SU-DHL-6 (cell line): Measurements from ENCODE around the gene ATP2A3.

Source experiments
- EZH2phosphoT487 ChIP-seq: fragments of 200-600 bp; sonication (generic), shearing (Covaris generic); conservative IDR thresholded peaks from 2 replicates; pipeline ENCODE4 v1.6.1; 2018; ENCODE audit warnings: mild to moderate bottlenecking, antibody characterized with exemption, low read length, moderate library complexity, mixed read lengths
- TF ChIP-seq, protein P1 (sequence below): fragments of 200-600 bp; sonication (generic); IDR thresholded peaks from one replicate; pipeline ENCODE4 v1.5.1; 2017; ENCODE audit warnings: antibody characterized with exemption, mild to moderate bottlenecking, low read length, moderate library complexity; ENCODE audit not compliant: insufficient read depth, poor library complexity, severe bottlenecking

DNA sequence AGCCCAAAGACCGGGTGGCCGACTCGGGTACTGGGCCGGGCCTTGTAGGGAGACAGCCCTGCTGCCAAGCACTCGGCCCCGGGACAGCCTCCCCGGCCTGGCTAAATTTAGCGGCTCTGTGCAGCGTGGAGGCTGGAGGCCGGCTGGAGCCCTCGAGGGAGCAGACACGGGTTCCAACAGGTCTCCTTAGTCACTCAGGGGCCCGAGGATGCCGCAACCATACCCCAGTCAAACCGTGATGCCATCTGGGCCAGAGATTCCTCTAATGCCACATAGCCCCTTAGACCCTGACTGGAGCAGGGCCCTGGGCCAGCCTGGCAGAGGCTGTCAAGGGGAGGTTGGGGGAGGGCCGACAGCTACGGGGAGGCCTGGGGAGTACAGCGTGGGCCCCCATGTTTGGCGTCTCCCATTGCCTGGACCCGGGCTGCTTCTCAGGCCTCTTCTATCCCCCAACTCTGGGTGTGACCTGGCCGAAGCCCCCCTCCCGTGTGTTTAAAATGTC lies 45.1 kb downstream of the ATP2A3 start:
- TF ChIP-seq, protein P1, sequence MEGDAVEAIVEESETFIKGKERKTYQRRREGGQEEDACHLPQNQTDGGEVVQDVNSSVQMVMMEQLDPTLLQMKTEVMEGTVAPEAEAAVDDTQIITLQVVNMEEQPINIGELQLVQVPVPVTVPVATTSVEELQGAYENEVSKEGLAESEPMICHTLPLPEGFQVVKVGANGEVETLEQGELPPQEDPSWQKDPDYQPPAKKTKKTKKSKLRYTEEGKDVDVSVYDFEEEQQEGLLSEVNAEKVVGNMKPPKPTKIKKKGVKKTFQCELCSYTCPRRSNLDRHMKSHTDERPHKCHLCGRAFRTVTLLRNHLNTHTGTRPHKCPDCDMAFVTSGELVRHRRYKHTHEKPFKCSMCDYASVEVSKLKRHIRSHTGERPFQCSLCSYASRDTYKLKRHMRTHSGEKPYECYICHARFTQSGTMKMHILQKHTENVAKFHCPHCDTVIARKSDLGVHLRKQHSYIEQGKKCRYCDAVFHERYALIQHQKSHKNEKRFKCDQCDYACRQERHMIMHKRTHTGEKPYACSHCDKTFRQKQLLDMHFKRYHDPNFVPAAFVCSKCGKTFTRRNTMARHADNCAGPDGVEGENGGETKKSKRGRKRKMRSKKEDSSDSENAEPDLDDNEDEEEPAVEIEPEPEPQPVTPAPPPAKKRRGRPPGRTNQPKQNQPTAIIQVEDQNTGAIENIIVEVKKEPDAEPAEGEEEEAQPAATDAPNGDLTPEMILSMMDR: no peak
- TF ChIP-seq EZH2phosphoT487: no peak
